Right atrium auricular region (tissue), 2 donors: ENCODE data around the gene TBCD. TPM values are rescaled to one million over a fixed set of nuclear protein-coding genes. Genes with fewer than 3 reads are reported as not detected.

Experiments
- DNase-seq: peaks from one replicate; pipeline ENCODE4 v3.0.0-alpha.2; 2019; ENCODE audit warnings: low spot score
- H3K27ac ChIP-seq, 2 donors: fragments of 200-600 bp; sonication (generic); 1 replicate in 1 of 2; 2 replicates in 1 of 2; pipeline ENCODE4 v1.5.1; 2016 to 2019
- H3K27me3 ChIP-seq, 2 donors: fragments of 200-600 bp; sonication (generic); one replicate each; pipeline versions ENCODE4 v1.5.1 to v1.6.0; 2017 to 2019
- H3K36me3 ChIP-seq: fragments of 200-600 bp; sonication (generic); one replicate; pipeline ENCODE4 v1.5.1; 2016
- H3K4me1 ChIP-seq, 2 donors: fragments of 200-600 bp; sonication (generic); one replicate each; pipeline versions ENCODE4 v1.5.1 to v1.6.0; 2017 to 2019
- H3K4me3 ChIP-seq, 2 donors: fragments of 200-600 bp; sonication (generic); 1 replicate in 1 of 2; 2 replicates in 1 of 2; pipeline ENCODE4 v1.5.1; 2017 to 2019; ENCODE audit warnings: mild to moderate bottlenecking in 1 of 2, moderate library complexity in 1 of 2
- H3K9me3 ChIP-seq, 2 donors: fragments of 200-600 bp; sonication (generic); one replicate each; pipeline ENCODE4 v1.5.1; 2019
- CTCF ChIP-seq, 2 donors: fragments of 200-600 bp; sonication (generic); IDR thresholded peaks; one replicate each; pipeline ENCODE4 v1.5.1; 2019; ENCODE audit warnings: antibody characterized with exemption in 2 of 2
- total RNA-seq, 2 donors: library from RNA; depleted of rRNA; stranded (reverse); fragments of >200 nt; gene quantifications; one replicate each; pipeline ENCODE4 v1.1.0, GENCODE V29; 2016

Gene TBCD
- total RNA-seq, 2 donors from 2014 or later: 19.4 to 29.6 TPM

- no peak for TF ChIP-seq CTCF (IDR thresholded peaks at IDR 0.05)
- DNase-seq: no peak
- Histone ChIP-seq H3K9me3 (no peaks in the 10 kb centered on the region), H3K4me3 (no peak overlapping the region), H3K27ac (no peak overlapping the region), H3K27me3 (no peaks in the 10 kb centered on the region), H3K36me3 (peaks cover 72% of the 10 kb centered on the region), H3K4me1 (no peaks in the 10 kb centered on the region)
Measured at GRCh38 chr17:82930043-82930923, 178.4 kb downstream of the TBCD start.

DNA sequence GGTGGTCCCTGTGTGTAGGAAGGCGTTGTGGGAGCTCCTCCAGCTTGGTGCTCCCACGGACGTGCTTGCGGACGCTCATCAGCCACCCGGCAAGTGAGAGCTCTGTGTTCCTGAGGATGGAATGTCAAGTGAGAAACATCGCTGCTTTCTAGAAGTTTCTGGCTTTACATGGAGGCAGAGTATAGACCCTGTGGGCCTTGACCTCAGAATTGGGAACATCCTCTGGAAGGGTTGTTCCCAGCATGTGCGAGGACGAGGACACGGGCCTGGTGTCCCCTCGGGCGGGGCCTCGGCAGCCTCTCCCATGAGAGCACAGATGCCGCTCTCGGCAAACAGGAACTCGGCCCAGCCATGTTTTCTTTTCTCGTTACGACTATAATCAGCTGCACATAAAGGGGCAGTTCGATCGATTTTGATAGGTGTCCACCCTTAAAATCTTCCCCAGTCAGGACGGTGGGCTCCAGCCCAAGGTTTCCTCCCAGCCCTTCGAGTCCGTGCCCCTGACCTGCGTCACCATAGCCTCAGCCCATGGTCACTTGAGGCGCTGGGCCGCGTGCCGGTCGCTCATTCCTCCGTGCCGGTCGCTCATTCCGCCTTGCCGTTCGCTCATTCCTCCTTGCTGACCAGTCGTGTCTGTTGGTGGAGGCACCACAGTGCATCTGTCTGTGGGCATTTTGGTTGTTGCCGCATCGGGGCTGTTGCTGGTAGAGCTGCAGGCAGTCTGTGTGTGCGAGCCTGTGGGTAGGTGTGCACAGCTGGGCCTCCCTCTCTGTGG lies 179.2 kb downstream of the TBCD start:
- no peaks in the 10 kb centered on the region for H3K4me1 ChIP-seq
- DNase-seq: no peak
- H3K27me3 ChIP-seq: no peaks in the 10 kb centered on the region
- no peaks in the 10 kb centered on the region for H3K9me3 ChIP-seq
- TF ChIP-seq CTCF (IDR thresholded peaks at IDR 0.05): no peak
- H3K36me3 ChIP-seq: peaks cover 68% of the 10 kb centered on the region
- no peak overlapping the region for H3K4me3 ChIP-seq
- no peak overlapping the region for H3K27ac ChIP-seq

GRCh38 chr17:82931699-82932517 lies 180.0 kb downstream of the TBCD start:
- no peaks in the 10 kb centered on the region for H3K4me1 ChIP-seq
- DNase-seq: peak; percentile 89
- no peaks in the 10 kb centered on the region for H3K9me3 ChIP-seq
- no peaks in the 10 kb centered on the region for H3K27me3 ChIP-seq
- H3K27ac ChIP-seq: peak overlapping the region in 1 of 2 donors; percentile 29
- H3K4me3 ChIP-seq: no peak overlapping the region
- H3K36me3 ChIP-seq: peaks cover 60% of the 10 kb centered on the region
- TF ChIP-seq CTCF (IDR thresholded peaks at IDR 0.05): no peak

GRCh38 chr17:82932518-82933310 lies 180.8 kb downstream of the TBCD start:
- Histone ChIP-seq H3K36me3 (peaks cover 58% of the 10 kb centered on the region), H3K4me3 (no peak overlapping the region), H3K4me1 (no peaks in the 10 kb centered on the region), H3K9me3 (no peaks in the 10 kb centered on the region), H3K27me3 (no peaks in the 10 kb centered on the region), H3K27ac (no peak overlapping the region)
- TF ChIP-seq CTCF (IDR thresholded peaks at IDR 0.05): no peak
- no peak for DNase-seq

- Histone ChIP-seq H3K27ac (no peak overlapping the region), H3K4me3 (no peak overlapping the region), H3K9me3 (no peaks in the 10 kb centered on the region), H3K4me1 (no peaks in the 10 kb centered on the region), H3K27me3 (no peaks in the 10 kb centered on the region), H3K36me3 (peaks cover 56% of the 10 kb centered on the region)
- no peak for TF ChIP-seq CTCF (IDR thresholded peaks at IDR 0.05)
- DNase-seq: no peak
Measured at GRCh38 chr17:82933911-82934310, 182.0 kb downstream of the TBCD start.
